Measurements from ENCODE around the gene IGFBP2. TPM values are rescaled to one million over a fixed set of nuclear protein-coding genes. Genes with fewer than 3 reads are reported as not detected.

Gene IGFBP2
- total RNA-seq, 3 donors from 2014 or later = 0.73 to 1.9 (median 1.4) TPM

DNA sequence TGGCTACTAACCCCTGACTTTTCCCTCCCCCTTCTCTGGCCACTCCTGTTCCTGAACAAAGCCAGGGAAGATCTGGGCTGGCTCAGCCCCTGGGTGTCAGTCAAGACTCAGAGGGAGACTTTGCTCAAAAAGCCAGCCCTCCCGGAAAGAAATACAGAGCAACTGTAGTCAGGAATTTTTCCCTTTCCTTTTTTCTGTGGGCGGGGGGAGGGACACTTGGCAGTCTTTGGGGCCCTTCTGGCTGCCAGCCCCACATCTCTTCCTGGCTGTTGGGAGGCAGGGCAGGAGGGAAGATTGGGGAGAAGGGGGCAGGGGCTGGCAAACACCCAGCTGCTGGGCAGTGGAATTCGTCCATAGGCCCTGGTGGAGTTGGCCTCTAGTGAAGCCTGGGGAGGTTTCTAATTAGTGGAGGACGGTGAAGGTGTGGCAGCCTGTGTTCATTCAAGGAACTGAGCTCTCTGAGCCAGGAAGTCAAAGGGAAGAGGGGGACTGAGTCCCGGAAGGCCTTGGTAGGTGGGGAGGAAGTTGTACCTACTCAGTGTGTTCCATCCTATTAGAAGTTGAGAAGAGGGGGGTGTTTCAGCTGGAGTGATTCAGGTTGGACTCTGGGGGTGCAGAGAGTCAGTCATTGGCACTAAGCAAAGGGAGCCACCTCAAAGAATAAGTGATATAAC, 10.9 kb downstream of the IGFBP2 start:
- peaks cover 18% of the 10 kb centered on the region for H3K27me3 Mint-ChIP-seq (ENCODE audit: low read depth)
- no peaks in the 10 kb centered on the region for H3K9me3 Mint-ChIP-seq
- no peak overlapping the region for H3K4me3 Mint-ChIP-seq
- H3K36me3 Mint-ChIP-seq (ENCODE audit: insufficient read depth) = no peaks in the 10 kb centered on the region
- no peak for DNase-seq
- ATAC-seq = no peak
- no peaks in the 10 kb centered on the region for H3K4me1 Mint-ChIP-seq (ENCODE audit: low read depth)

DNA sequence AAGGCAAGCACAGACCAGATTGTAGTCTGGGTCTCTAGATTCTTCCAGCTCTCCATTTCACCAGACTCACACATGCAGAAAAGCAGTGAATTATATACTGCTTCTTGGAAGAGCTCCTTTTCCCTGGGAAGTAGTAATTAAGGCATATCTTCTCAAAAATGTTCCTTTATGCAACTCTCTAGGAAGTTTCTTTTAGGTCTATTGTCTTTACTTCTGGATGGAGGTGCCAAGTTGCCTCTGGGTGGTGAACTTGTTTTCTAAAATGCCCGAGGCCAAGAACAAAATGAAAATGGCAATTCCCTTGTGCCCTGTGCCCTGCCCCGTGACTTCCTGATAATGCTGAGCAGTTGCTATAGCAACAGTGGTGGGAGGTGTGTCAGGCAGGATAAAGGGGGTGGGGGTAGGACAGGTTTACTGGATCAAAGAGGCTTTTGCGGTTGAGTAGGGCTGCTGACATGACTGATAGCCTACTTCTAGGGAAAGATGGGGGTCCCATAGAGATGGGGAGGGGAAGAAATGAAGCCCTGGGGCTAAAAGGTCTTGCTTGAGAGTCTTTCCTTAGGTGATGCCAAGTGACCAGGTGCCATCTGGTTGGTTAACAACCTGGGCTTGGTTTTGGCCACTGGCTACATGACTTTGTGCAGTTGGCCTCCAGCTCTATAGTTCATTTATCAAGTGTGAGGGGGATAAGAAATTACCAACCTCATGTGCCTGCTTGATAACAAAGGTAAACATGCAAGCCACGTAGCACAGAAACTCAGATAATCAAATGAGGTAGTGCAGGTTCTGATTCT, 11.8 kb downstream of the IGFBP2 start:
- Mint-ChIP-seq H3K4me1 (ENCODE audit: low read depth) (no peaks in the 10 kb centered on the region), H3K27me3 (ENCODE audit: low read depth) (peaks cover 14% of the 10 kb centered on the region), H3K9me3 (no peaks in the 10 kb centered on the region), H3K4me3 (no peak overlapping the region), H3K36me3 (ENCODE audit: insufficient read depth) (no peaks in the 10 kb centered on the region)
- no peak for ATAC-seq
- no peak for DNase-seq

DNA sequence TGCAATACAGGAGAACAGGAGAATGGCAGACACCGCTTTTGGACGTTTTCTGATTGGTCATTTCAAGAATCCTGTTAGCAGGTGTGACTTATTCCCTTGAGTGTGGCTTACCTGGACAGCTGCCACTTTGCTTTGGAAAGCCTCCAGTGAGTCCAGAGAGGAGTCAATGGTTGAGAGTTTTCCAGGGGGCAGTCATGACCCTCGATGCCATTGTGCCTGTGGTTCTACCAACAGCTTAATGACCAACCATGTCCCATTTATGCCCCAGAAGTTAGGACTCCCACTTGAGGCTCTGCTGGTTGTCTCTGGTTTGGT, 12.4 kb downstream of the IGFBP2 start:
- H3K36me3 Mint-ChIP-seq (ENCODE audit: insufficient read depth) = no peaks in the 10 kb centered on the region
- H3K4me1 Mint-ChIP-seq (ENCODE audit: low read depth) = no peaks in the 10 kb centered on the region
- H3K4me3 Mint-ChIP-seq = no peak overlapping the region
- ATAC-seq (no peak), DNase-seq (no peak)
- peaks cover 13% of the 10 kb centered on the region for H3K27me3 Mint-ChIP-seq (ENCODE audit: low read depth)
- H3K9me3 Mint-ChIP-seq = no peaks in the 10 kb centered on the region

DNA sequence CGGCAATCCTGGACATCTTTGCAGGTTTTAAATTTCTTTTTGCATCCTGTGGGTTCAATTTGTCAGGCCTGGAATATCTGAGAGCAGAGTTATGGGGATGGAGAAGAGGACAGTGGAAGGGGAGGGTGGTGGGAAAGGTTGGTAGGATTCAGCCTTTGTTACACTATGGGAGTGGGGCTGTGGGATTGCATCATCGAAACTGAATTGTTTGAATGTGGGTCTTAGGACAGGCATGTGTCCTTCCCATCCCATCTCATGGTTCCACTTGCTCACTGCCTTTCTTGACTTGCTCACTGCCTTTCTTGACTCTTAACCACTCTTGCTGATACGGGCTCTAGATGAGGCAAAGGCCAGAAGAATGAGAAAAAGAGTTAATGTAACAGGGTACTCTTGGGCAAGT, 12.9 kb downstream of the IGFBP2 start:
- Mint-ChIP-seq H3K9me3 (no peaks in the 10 kb centered on the region), H3K4me1 (ENCODE audit: low read depth) (no peaks in the 10 kb centered on the region), H3K36me3 (ENCODE audit: insufficient read depth) (no peaks in the 10 kb centered on the region), H3K27me3 (ENCODE audit: low read depth) (peaks cover 10% of the 10 kb centered on the region), H3K4me3 (no peak overlapping the region)
- DNase-seq (no peak), ATAC-seq (no peak)

DNA sequence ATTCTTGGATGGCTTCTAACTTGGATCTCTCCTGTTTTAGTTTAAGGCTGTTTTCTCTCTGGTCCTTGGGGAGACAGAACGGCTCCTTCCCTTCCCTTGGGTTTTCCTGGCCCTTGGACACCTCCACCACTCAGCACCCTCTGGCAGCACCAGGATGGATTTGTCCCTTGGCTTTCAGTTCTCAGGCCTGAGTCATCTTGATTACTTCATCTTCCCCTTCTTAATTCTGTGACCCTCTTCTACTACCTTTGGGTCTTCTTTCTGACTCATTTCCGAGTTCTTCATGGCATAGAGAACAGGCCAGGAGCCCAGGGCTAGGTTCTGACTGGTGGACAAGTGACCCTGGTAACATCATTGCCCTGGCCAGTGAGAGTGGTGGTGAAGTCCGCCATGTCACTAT, 14.9 kb downstream of the IGFBP2 start:
- ATAC-seq (no peak), DNase-seq (no peak)
- H3K36me3 Mint-ChIP-seq (ENCODE audit: insufficient read depth) = no peaks in the 10 kb centered on the region
- no peaks in the 10 kb centered on the region for H3K4me1 Mint-ChIP-seq (ENCODE audit: low read depth)
- no peaks in the 10 kb centered on the region for H3K9me3 Mint-ChIP-seq
- H3K4me3 Mint-ChIP-seq = no peak overlapping the region
- H3K27me3 Mint-ChIP-seq (ENCODE audit: low read depth) = peaks cover 12% of the 10 kb centered on the region

DNA sequence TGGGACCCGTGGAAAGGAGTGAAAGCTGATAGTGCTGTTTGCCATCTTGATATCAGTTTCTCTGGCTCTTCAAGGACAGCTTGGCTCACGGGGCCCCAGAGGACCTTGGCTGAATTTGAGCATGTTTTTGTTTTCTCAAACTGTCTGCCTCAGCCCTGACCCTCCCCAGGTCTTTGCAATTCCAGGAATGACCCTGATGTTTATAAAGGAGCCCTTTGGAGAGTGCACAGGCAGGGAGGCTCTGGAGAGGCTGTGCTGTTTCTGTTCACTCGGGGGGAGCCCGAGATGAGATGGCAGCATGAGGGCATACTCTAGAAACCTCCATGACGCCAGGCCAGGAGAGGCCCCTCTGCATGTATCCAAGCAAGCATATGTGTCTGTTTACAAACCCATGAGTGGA, 16.4 kb downstream of the IGFBP2 start:
- Mint-ChIP-seq H3K27me3 (ENCODE audit: low read depth) (peaks cover 13% of the 10 kb centered on the region), H3K4me3 (no peak overlapping the region), H3K4me1 (ENCODE audit: low read depth) (no peaks in the 10 kb centered on the region), H3K36me3 (ENCODE audit: insufficient read depth) (no peaks in the 10 kb centered on the region), H3K9me3 (no peaks in the 10 kb centered on the region)
- no peak for DNase-seq
- no peak for ATAC-seq

DNA sequence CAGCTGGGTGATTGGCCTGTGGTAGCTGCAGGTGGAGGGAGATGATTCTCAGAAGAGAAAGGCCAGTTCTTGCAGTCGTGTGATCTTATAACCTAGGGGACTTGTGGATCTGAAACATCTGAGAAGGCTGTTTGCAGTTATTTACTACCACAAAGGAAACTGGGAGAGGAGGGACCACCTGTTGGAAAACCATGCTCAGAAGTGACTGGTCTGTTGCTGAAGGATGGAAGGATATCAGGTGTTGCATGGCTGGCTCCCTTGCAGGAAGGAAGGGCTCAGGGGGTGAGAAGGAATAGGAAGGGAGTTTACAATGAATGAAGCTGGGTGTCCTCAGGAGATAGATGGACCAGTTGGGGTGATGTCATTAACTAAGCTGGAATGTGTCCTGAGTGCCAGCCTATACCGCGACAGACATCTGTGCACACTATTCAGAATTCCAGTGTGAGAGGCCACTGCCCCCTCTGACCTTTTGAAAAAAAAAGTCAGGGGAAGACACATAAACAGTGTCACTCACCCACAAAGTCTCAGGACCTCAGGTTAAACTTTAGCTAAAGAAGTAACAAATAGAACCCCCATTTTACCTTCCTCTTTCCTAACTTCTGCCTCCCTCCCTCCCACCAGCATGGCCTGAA, 17.5 kb downstream of the IGFBP2 start:
- no peaks in the 10 kb centered on the region for H3K4me1 Mint-ChIP-seq (ENCODE audit: low read depth)
- no peaks in the 10 kb centered on the region for H3K36me3 Mint-ChIP-seq (ENCODE audit: insufficient read depth)
- H3K27me3 Mint-ChIP-seq (ENCODE audit: low read depth) = peaks cover 13% of the 10 kb centered on the region
- H3K4me3 Mint-ChIP-seq = no peak overlapping the region
- ATAC-seq (no peak), DNase-seq (no peak)
- no peaks in the 10 kb centered on the region for H3K9me3 Mint-ChIP-seq

DNA sequence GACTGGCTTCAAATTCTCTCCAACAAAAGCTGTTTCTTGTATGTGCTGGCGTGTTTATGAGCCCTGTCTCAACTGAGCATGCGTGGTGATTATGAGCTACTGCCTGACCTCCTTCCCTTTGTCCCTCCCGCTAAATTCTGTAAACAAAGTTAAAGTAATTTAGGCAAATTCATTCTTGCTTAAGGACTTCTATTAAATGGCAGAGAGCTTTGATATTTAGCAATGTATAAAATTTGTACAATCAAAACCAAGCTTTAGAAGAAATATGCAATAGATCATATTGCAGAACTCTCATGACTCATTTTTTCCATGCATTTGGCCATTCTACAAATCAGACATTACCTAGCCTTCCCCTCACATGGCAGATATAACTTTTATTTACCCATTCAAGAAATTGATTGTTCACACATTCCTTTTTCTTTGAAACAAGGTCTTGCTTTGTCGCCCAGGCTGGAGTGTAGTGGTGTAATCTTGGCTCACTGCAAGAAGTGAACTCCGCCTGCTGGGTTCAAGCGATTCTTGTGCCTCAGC, 18.2 kb downstream of the IGFBP2 start:
- H3K27me3 Mint-ChIP-seq (ENCODE audit: low read depth) = peaks cover 13% of the 10 kb centered on the region
- no peak overlapping the region for H3K4me3 Mint-ChIP-seq
- no peaks in the 10 kb centered on the region for H3K4me1 Mint-ChIP-seq (ENCODE audit: low read depth)
- H3K9me3 Mint-ChIP-seq = no peaks in the 10 kb centered on the region
- ATAC-seq (no peak), DNase-seq (no peak)
- no peaks in the 10 kb centered on the region for H3K36me3 Mint-ChIP-seq (ENCODE audit: insufficient read depth)

DNA sequence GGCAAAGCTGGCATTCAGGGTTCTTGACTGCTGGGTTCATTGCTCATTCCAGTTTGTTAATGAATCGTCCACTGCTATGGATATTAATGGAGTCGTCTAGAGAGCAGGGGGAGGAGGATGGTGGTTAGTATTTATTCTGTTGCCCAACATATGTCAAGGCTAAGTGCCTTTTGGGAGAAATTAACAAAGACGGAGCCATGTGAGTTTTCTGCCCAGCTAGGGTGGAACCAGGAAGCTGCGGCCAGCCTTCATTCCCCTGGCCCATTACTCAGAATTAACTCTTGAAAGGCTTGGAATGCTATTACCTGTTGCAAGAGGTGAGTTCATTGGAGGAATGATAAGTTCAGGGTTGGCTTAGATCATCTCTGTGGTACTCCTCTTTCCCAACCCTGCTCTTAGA, 19.3 kb downstream of the IGFBP2 start:
- Mint-ChIP-seq H3K36me3 (ENCODE audit: insufficient read depth) (no peaks in the 10 kb centered on the region), H3K4me1 (ENCODE audit: low read depth) (no peaks in the 10 kb centered on the region), H3K27me3 (ENCODE audit: low read depth) (peaks cover 13% of the 10 kb centered on the region), H3K9me3 (no peaks in the 10 kb centered on the region), H3K4me3 (no peak overlapping the region)
- DNase-seq (no peak), ATAC-seq (no peak)

DNA sequence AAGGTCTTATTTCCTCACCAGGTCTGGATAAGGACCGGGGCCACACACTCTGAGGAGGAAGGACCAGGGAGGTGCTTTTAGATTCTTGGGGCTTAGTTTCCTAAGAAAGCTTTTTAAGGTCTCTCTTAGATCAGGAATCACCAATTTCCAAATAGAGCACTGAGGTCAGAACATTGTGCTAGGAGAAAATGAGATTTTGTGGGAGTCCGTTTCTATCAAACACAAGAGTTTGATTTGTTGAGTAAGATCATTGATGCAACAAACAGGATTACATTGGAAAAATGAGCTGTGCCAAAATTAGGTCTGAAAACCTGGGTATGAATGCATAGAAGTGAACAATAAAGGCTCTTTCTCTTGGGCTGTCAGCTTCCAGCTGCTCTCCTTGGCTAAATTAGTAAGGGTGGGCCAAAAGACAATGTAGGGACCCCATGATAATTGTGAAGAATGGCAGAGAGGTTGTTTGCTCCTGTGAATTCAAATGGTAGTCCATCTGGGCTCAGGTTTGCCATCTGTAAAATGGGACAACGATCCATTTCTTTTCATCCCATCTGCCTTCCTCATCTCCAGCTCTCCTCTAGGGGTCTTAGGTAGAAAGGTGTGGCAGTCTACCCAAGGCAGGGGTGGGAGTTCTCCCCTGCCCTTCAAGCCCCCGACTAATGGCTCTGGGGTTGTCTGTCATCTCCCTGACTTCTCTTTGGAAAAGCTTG, 20.0 kb downstream of the IGFBP2 start:
- Mint-ChIP-seq H3K9me3 (no peaks in the 10 kb centered on the region), H3K27me3 (ENCODE audit: low read depth) (peaks cover 16% of the 10 kb centered on the region)
- DNase-seq = no peak

DNA sequence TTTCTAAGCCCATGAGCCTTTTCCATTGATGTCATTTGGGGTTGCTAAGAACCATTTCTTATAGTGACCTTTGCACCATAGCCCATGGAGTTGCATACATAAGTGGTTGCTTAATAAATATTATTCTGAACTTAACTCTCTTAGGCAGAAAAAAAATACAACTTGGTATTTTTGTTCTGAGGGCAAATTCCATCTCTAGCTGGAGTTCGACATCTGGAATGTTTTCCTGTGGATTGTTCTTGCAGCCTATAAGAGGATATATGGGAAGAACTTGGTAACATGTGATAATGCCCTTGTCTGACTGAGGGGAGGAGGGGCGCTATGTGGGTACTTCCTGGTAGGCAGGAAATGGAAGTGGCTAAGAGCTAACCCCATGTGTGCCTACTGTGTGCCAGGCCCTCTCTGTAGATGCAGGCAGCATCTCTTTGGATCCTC, 20.7 kb downstream of the IGFBP2 start:
- peaks cover 16% of the 10 kb centered on the region for H3K27me3 Mint-ChIP-seq (ENCODE audit: low read depth)

More for the DNA sequence above, 20.0 kb downstream of the IGFBP2 start:
- no peak for ATAC-seq
- H3K4me1 Mint-ChIP-seq (ENCODE audit: low read depth) = no peaks in the 10 kb centered on the region
- no peaks in the 10 kb centered on the region for H3K36me3 Mint-ChIP-seq (ENCODE audit: insufficient read depth)
- H3K4me3 Mint-ChIP-seq = no peak overlapping the region

DNA sequence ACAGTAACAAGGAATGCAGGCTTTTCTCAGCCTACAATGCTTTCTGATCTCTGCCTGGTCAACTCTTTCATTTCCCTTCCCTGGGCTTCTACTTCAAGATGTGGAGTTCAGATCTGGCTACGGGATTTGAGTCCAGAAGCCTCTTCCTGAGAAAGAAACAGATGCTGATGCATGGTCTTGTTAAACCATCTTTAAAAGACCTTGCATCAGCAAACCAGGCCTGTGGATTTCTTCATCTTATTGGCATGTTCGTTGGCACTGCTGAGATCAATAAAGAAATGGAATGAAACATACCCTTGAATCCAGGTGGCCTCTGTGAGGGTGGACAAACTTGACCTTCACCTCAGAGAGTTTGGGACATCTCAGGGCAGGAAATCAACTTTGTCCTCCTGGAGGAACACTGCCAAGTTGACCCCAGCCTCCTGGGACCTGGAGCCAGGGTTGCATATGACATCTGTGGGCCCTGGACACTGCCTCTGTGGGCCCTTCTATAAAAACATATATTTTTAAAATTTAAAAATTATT, 21.4 kb downstream of the IGFBP2 start:
- H3K36me3 Mint-ChIP-seq (ENCODE audit: insufficient read depth) = no peaks in the 10 kb centered on the region

More for the DNA sequence above, 20.7 kb downstream of the IGFBP2 start:
- Mint-ChIP-seq H3K4me1 (ENCODE audit: low read depth) (no peaks in the 10 kb centered on the region), H3K4me3 (no peak overlapping the region), H3K36me3 (ENCODE audit: insufficient read depth) (no peaks in the 10 kb centered on the region), H3K9me3 (no peaks in the 10 kb centered on the region)
- DNase-seq (no peak), ATAC-seq (no peak)

DNA sequence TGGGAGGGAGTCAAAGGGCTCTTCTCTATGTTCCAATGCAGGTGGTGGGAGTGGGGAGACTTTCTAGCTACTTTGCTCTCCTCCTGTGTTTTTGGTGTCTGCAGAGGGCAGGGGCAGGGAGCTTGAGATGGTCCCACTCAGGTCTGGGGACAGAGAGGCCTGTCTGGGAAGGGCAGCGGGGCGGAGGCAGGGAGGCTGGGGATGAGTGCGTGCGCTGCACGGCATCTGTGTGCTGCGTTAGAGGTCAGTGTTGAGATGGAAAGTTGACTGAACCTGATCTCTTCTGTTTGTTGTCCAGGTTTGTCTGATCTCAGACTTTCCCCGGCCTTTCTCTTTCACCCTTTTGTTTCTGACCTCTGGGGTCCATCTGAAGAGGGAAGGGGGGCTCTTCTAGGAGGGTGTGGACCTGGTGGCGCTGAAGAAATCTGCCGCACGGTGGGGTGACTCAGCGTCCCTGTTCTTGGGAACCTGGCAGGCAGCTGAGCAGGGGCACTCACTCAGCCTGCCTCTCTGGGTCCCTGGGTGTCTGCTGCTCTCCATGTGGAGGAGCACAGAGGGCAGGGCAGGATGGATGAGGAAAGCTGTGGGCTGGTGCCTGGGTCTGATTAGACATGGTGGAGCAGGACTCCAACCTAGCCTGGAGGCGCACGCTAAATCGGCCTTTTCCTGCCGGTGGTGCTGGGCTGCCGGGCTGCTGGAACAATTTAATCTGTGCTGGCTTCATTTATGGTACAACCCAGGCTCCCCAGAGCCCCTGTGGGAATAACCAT, 24.1 kb downstream of the IGFBP2 start:
- Mint-ChIP-seq H3K9me3 (no peaks in the 10 kb centered on the region), H3K36me3 (ENCODE audit: insufficient read depth) (no peaks in the 10 kb centered on the region), H3K4me1 (ENCODE audit: low read depth) (no peaks in the 10 kb centered on the region), H3K27me3 (ENCODE audit: low read depth) (peaks cover 16% of the 10 kb centered on the region), H3K4me3 (no peak overlapping the region)
- ATAC-seq (no peak), DNase-seq (no peak)

More for the DNA sequence above, 21.4 kb downstream of the IGFBP2 start:
- Mint-ChIP-seq H3K4me3 (no peak overlapping the region), H3K9me3 (no peaks in the 10 kb centered on the region), H3K27me3 (ENCODE audit: low read depth) (peaks cover 16% of the 10 kb centered on the region), H3K4me1 (ENCODE audit: low read depth) (no peaks in the 10 kb centered on the region)
- ATAC-seq = no peak
- DNase-seq = no peak
